IMR-90 (cell line): Measurements from ENCODE around the gene LATS1. TPM values are rescaled to one million over a fixed set of nuclear protein-coding genes. Genes with fewer than 3 reads are reported as not detected.

ENCODE experiments used
- ATAC-seq: fragments of 200-7000 bp; cut with Tn5 transposase; 2 replicates; pipeline ENCODE4 v1.9.1; 2020; ENCODE audit warnings: low read depth, mild to moderate bottlenecking, moderate library complexity
- BruUV-seq: library from RNA; stranded (reverse); fragments of 400-500 nt; replicated peaks from 2 replicates; lab custom pipeline; 2021; lab: Mats Ljungman, UMichigan
- CTCF ChIA-PET: fragments of 300-600 bp; formaldehyde crosslinking; extraction: SDS; loops from one replicate; lab custom pipeline; 2021; ENCODE audit warnings: antibody characterized with exemption; lab: Yijun Ruan, JAX
- POLR2A ChIA-PET: fragments of 300-600 bp; sonication (Branson Sonifier 250); formaldehyde crosslinking; loops from one replicate; lab custom pipeline; 2022; ENCODE audit warnings: antibody characterized with exemption; ENCODE audit not compliant: unreplicated experiment; lab: Charles Lee
- DNase-seq: peaks from one replicate; pipeline ENCODE4 v3.0.0; 2013
- H2AFZ ChIP-seq: replicated peaks from 2 replicates; pipeline ENCODE3; 2013; ENCODE audit warnings: low read length, mild to moderate bottlenecking; ENCODE audit not compliant: poor library complexity
- H2AK5ac ChIP-seq: 2 replicates; pipeline ENCODE4 v1.6.1; 2013; ENCODE audit warnings: low read depth, low read length, inconsistent platforms
- H2AK9ac ChIP-seq: replicated peaks from 2 replicates; pipeline ENCODE3; 2013; ENCODE audit warnings: mild to moderate bottlenecking, low read depth, low read length, moderate library complexity; ENCODE audit not compliant: poor library complexity
- H2BK120ac ChIP-seq: 2 replicates; pipeline ENCODE4 v1.6.1; 2013; ENCODE audit warnings: low read depth, low read length, inconsistent platforms
- H2BK15ac ChIP-seq: 3 replicates; pipeline ENCODE4 v1.6.1; 2013; ENCODE audit warnings: low read depth, low read length, inconsistent platforms
- H2BK20ac ChIP-seq: 2 replicates; pipeline ENCODE4 v1.6.1; 2013; ENCODE audit warnings: low read depth, mild to moderate bottlenecking, inconsistent platforms, low read length, moderate library complexity
- H2BK5ac ChIP-seq: 2 replicates; pipeline ENCODE4 v1.6.1; 2013; ENCODE audit warnings: mild to moderate bottlenecking, low read depth, low read length, inconsistent platforms; ENCODE audit not compliant: poor library complexity, severe bottlenecking
- H3K14ac ChIP-seq: replicated peaks from 2 replicates; pipeline ENCODE4 v1.6.1; 2013; ENCODE audit warnings: low read depth, low read length, inconsistent platforms
- H3K18ac ChIP-seq: 2 replicates; pipeline ENCODE4 v1.6.1; 2013; ENCODE audit warnings: low read depth, low read length, control low read depth
- H3K23ac ChIP-seq: 2 replicates; pipeline ENCODE4 v1.6.1; 2013; ENCODE audit warnings: low read depth, low read length, inconsistent platforms
- H3K27ac ChIP-seq: 2 replicates; pipeline ENCODE4 v1.5.1; 2013; ENCODE audit warnings: mild to moderate bottlenecking, control low read depth, low read length; ENCODE audit not compliant: insufficient read depth
- H3K27me3 ChIP-seq: 2 replicates; pipeline ENCODE4 v1.6.1; 2013; ENCODE audit warnings: low read length; ENCODE audit not compliant: control insufficient read depth, insufficient read depth
- H3K36me3 ChIP-seq: 2 replicates; pipeline ENCODE4 v1.6.1; 2013; ENCODE audit warnings: low read length, mixed read lengths; ENCODE audit not compliant: control insufficient read depth, insufficient read depth
- H3K4ac ChIP-seq: 2 replicates; pipeline ENCODE4 v1.6.1; 2013; ENCODE audit warnings: low read depth, low read length, inconsistent platforms
- H3K4me1 ChIP-seq: 2 replicates; pipeline ENCODE4 v1.6.1; 2013; ENCODE audit warnings: low read length, mixed read lengths; ENCODE audit not compliant: control insufficient read depth, insufficient read depth
- H3K4me2 ChIP-seq: 2 replicates; pipeline ENCODE4 v1.6.1; 2013; ENCODE audit warnings: low read depth, mild to moderate bottlenecking, control low read depth, low read length, moderate library complexity
- H3K4me3 ChIP-seq: 2 replicates; pipeline ENCODE4 v1.5.1; 2013; ENCODE audit warnings: low read depth, mild to moderate bottlenecking, control low read depth, low read length, moderate library complexity; ENCODE audit not compliant: insufficient read depth
- H3K56ac ChIP-seq: 2 replicates; pipeline ENCODE4 v1.6.1; 2013; ENCODE audit warnings: low read length, inconsistent platforms; ENCODE audit not compliant: insufficient read depth; ENCODE audit errors: extremely low read depth
- H3K79me1 ChIP-seq, 2 experiments: 2 replicates each; pipeline ENCODE4 v1.6.1; 2013; ENCODE audit warnings: low read length in 2 of 2, inconsistent platforms in 1 of 2, low read depth in 1 of 2
- H3K9ac ChIP-seq: 2 replicates; pipeline ENCODE4 v1.6.1; 2013; ENCODE audit warnings: low read depth, low read length, control low read depth
- H3K9me1 ChIP-seq: 2 replicates; pipeline ENCODE4 v1.6.1; 2013; ENCODE audit warnings: low read length, inconsistent platforms; ENCODE audit not compliant: insufficient read depth
- H3K9me3 ChIP-seq: 2 replicates; pipeline ENCODE4 v1.6.1; 2013; ENCODE audit warnings: low read length; ENCODE audit not compliant: control insufficient read depth, insufficient read depth
- H4K20me1 ChIP-seq: 2 replicates; pipeline ENCODE4 v1.6.1; 2013; ENCODE audit warnings: low read length, inconsistent platforms; ENCODE audit not compliant: insufficient read depth
- H4K5ac ChIP-seq: 2 replicates; pipeline ENCODE4 v1.6.1; 2013; ENCODE audit warnings: mild to moderate bottlenecking, low read depth, low read length, control low read depth
- H4K8ac ChIP-seq, 2 experiments: 2 replicates each; pipeline ENCODE4 v1.6.1; 2013; ENCODE audit warnings: low read depth in 2 of 2, low read length in 2 of 2, control low read depth in 1 of 2, inconsistent platforms in 1 of 2
- H4K91ac ChIP-seq: 2 replicates; pipeline ENCODE4 v1.6.1; 2013; ENCODE audit warnings: low read depth, low read length, inconsistent platforms; ENCODE audit not compliant: insufficient read depth
- CEBPB ChIP-seq: IDR thresholded peaks from 2 replicates; pipeline ENCODE4 v1.6.1; 2012; ENCODE audit warnings: low read depth, low read length, improper control_type of control experiment
- CTCF ChIP-seq: conservative IDR thresholded peaks from 2 replicates; pipeline ENCODE4 v1.5.1; 2012; ENCODE audit warnings: mild to moderate bottlenecking, low read depth, low read length, improper control_type of control experiment
- FOS ChIP-seq: fragments of 150-350 bp; IDR thresholded peaks from 2 replicates; pipeline ENCODE4 v1.6.1; 2016; ENCODE audit warnings: low read depth, low read length
- MAZ ChIP-seq: IDR thresholded peaks from 2 replicates; pipeline ENCODE4 v1.6.1; 2012; ENCODE audit warnings: low read depth, mild to moderate bottlenecking, low read length, improper control_type of control experiment, moderate library complexity, borderline replicate concordance
- MXI1 ChIP-seq: IDR thresholded peaks from 2 replicates; pipeline ENCODE4 v1.6.1; 2012; ENCODE audit warnings: low read depth, mild to moderate bottlenecking, low read length, moderate library complexity, borderline replicate concordance
- POLR2A ChIP-seq: IDR thresholded peaks from 2 replicates; pipeline ENCODE4 v1.6.1; 2012; ENCODE audit warnings: mild to moderate bottlenecking, low read depth, low read length
- RCOR1 ChIP-seq: IDR thresholded peaks from 2 replicates; pipeline ENCODE4 v1.6.1; 2012; ENCODE audit warnings: mild to moderate bottlenecking, low read length, improper control_type of control experiment; ENCODE audit not compliant: insufficient replicate concordance
- WGBS, 2 experiments: methylation state at CpG; one replicate each; pipeline versions ENCODE4 v1.1.5 to v1.1.7; 2013; ENCODE audit warnings: missing lambda C conversion rate in 2 of 2; ENCODE audit not compliant: insufficient read length in 1 of 2; ENCODE audit errors: extremely low coverage in 2 of 2; 5-methylcytosine and 5-hydroxymethylcytosine counted together
- dilution Hi-C: fragments of 300-500 bp; cut with HindIII; formaldehyde crosslinking; loops from one replicate; pipeline ENCODE4 v1.14.3; 2018; ENCODE audit warnings: low sequenced_read_pairs; ENCODE audit not compliant: unreplicated experiment
- in situ Hi-C: fragments of 300-500 bp; cut with MboI; formaldehyde crosslinking; loops from 3 replicates; pipeline ENCODE4 v1.14.3; 2019; ENCODE audit warnings: low sequenced_read_pairs, inconsistent platforms, mixed read lengths
- intact Hi-C: fragments of 100-400 bp; cut with micrococcal nuclease; formaldehyde crosslinking; loops from 2 replicates; pipeline ENCODE4 v1.10.0; 2022
- polyA plus RNA-seq, 3 experiments: library from polyadenylated mRNA; depleted of rRNA; stranded (reverse); fragments of >200 nt; gene quantifications; 2 replicates each; pipeline ENCODE4 v1.2.3, GENCODE V29; 2012; ENCODE audit warnings: low replicate concordance in 1 of 3
- total RNA-seq: library from RNA; depleted of rRNA; stranded (reverse); fragments of >200 nt; gene quantifications from 2 replicates; pipeline ENCODE4 v1.2.3, GENCODE V29; 2012

The LATS1 gene
- total and polyA plus RNA-seq, 2 of the 4 experiments (the other 2 are of a cell fraction): 7.9 to 20.1 TPM

GRCh38 chr6:149646599-149646998 is 71.3 kb downstream of the LATS1 start:
- Histone ChIP-seq H3K4me3 (peak overlapping the region; percentile 90; the same call in 1 of the 2 replicates), H4K5ac (no peak overlapping the region), H2BK120ac (no peak overlapping the region), H4K91ac (no peak overlapping the region), H2BK5ac (no peak overlapping the region), H4K20me1 (no peaks in the 10 kb centered on the region; the same call in 1 of the 2 replicates), H3K56ac (no peak overlapping the region), H3K9me3 (no peaks in the 10 kb centered on the region), H2AK9ac (no peak overlapping the region), H2BK15ac (no peak overlapping the region), H3K9me1 (peaks cover 7% of the 10 kb centered on the region), H4K8ac (no peak overlapping the region), H3K9ac (no peak overlapping the region), H3K14ac (no peak overlapping the region), H3K23ac (peak overlapping the region; percentile 63; the same call in 1 of the 2 replicates), H2BK20ac (no peak overlapping the region), H2AFZ (no peak overlapping the region), H3K4ac (no peak overlapping the region), H3K27ac (no peak overlapping the region), H2AK5ac (no peak overlapping the region), H3K18ac (no peak overlapping the region), H3K4me1 (0 out of 2 replicates have a peak, but pooled peaks cover 3% of the 10 kb centered on the region), H3K4me2 (peak overlapping the region; percentile 64; the same call in 1 of the 2 replicates), H3K36me3 (no peaks in the 10 kb centered on the region), H3K79me1 (peaks cover 17 to 36% of the 10 kb centered on the region in 2 experiments; a peak in 3 of 4 replicates), H3K27me3 (no peaks in the 10 kb centered on the region)
- TF ChIP-seq POLR2A (no peak), RCOR1 (no peak), FOS (no peak), CEBPB (no peak), MXI1 (no peak), CTCF (no peak), MAZ (no peak)
- WGBS, 2 experiments: no CpG with 5 or more reads among the region's 3 CpGs
- no TSS peak for BruUV-seq
- intact Hi-C loops (no loop called here), in situ Hi-C loops (no loop called here), dilution Hi-C loops (no loop called here)
- ATAC-seq (no peak), DNase-seq (no peak)
- ChIA-PET CTCF (interaction anchor here (0.6 kb wide), 1 partner anchor 283 kb away, joined by 5 read pairs; no protein-coding TSS in a partner anchor), POLR2A (interaction anchor here (0.5 to 0.6 kb wide), 2 partner anchors 383 to 1133 kb away, joined by 3 read pairs; no protein-coding TSS in a partner anchor)
